ENCODE results near the gene MLPH. TPM values are rescaled to one million over a fixed set of nuclear protein-coding genes. Genes with fewer than 3 reads are reported as not detected.

Gene MLPH
- total RNA-seq, 1 donor from 2014 or later, result 394 TPM

DNA sequence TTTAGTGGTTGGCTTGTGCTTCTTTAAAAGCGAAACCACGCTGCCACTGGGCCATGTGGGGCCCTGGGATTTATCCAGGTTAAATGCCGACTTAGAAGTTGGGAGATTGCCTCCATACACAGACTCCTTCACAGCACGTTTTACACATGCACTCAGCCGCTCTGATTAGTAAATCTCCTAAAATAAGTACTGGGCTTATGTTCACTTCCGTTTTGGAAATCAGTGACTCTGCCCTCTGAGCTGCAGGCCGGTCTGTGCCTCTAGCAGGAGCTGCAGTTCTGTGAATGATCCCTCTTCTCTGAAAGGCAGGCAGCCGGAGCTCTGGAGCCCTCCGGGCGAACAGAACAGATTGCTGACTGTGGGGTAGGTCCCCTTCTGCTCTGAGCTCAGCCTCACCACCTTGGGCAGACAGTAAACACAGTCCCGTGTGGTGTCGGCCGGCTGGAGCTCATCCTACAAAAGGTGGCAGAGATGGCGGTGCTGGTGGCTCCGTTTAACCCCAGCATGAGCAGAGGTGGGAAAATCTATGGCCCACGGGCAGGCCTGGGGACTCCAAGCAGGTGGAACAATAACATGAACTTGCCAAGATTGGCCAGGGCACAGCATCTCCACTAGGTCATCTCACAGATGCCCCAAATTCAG, 113.3 kb downstream of the MLPH start:
- DNase-seq (no peak), ATAC-seq (peak; percentile 12 to 60)
- H3K4me1 ChIP-seq, result peaks cover 28% of the 10 kb centered on the region
- intact Hi-C loops (cut with DNase I), result no loop called here
- no peaks in the 10 kb centered on the region for H3K9me3 ChIP-seq
- H3K27ac ChIP-seq, result peak overlapping the region; percentile 61
- no peaks in the 10 kb centered on the region for H3K36me3 ChIP-seq
- TF ChIP-seq, protein P1, sequence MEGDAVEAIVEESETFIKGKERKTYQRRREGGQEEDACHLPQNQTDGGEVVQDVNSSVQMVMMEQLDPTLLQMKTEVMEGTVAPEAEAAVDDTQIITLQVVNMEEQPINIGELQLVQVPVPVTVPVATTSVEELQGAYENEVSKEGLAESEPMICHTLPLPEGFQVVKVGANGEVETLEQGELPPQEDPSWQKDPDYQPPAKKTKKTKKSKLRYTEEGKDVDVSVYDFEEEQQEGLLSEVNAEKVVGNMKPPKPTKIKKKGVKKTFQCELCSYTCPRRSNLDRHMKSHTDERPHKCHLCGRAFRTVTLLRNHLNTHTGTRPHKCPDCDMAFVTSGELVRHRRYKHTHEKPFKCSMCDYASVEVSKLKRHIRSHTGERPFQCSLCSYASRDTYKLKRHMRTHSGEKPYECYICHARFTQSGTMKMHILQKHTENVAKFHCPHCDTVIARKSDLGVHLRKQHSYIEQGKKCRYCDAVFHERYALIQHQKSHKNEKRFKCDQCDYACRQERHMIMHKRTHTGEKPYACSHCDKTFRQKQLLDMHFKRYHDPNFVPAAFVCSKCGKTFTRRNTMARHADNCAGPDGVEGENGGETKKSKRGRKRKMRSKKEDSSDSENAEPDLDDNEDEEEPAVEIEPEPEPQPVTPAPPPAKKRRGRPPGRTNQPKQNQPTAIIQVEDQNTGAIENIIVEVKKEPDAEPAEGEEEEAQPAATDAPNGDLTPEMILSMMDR (IDR thresholded peaks at IDR 0.05), result peak; percentile 27
- H3K4me3 ChIP-seq, result peak overlapping the region; percentile 4
- H3K27me3 ChIP-seq (ENCODE audit: low read depth), result no peaks in the 10 kb centered on the region

DNA sequence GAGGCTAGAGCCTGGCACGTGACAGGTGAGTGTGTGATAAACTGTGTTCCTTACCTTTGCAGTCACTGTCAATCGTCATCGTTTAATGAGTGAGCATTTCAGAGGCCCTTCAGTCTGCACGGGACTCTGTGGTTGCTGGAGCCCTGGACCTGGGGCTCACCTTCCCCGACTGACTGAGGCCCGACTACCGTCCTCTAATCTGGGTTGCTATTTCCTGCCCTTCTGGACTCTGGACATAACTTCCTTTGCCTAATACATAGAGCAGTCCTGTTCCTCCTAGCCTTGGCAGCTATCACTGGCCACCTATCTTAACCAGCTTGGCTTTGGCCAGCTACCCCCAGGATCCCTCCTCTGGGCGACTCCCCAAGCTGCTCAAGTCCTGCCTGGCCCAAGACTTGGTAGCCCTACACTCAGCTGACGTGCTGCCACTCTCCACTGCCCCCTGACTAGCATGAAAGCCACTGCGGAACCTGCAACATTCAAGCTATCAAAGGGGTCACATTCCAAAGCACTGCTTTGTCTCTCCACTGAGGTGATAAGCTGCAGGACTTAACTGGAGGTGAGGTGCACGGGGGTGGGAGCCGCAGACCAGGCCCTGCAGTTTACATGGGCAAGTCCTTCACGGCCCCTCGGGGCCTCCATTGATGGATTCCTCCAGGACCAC, 114.5 kb downstream of the MLPH start:
- intact Hi-C loops (cut with DNase I), result no loop called here
- DNase-seq, result no peak
- no peak for ATAC-seq
- no peak overlapping the region for H3K27ac ChIP-seq
- H3K27me3 ChIP-seq (ENCODE audit: low read depth), result no peaks in the 10 kb centered on the region
- TF ChIP-seq, protein P1 (IDR thresholded peaks at IDR 0.05), result no peak
- H3K9me3 ChIP-seq, result no peaks in the 10 kb centered on the region
- H3K4me1 ChIP-seq, result peaks cover 26% of the 10 kb centered on the region
- no peaks in the 10 kb centered on the region for H3K36me3 ChIP-seq
- no peak overlapping the region for H3K4me3 ChIP-seq

DNA sequence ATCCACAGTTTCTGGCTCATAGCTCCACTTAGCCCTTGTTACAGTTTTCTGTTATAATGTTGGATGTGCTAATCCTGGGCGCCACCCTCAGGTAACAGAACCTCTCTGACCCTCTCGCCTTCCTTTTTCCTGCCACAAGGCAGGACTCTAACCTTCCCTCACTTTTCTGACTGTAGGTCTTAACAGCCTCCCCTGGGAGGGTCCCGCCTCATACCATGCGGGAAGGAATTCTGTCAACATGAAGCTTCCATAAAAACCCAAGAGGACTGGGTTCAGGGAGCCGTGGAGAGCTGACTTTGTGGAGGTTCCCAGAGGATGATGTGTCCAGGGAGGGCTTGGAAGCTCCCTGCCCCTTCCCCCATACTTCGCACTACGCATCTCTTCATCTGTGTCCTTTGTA, 115.4 kb downstream of the MLPH start:
- TF ChIP-seq, protein P1 (IDR thresholded peaks at IDR 0.05), result no peak
- no peaks in the 10 kb centered on the region for H3K36me3 ChIP-seq
- no peak for ATAC-seq
- no peaks in the 10 kb centered on the region for H3K27me3 ChIP-seq (ENCODE audit: low read depth)
- no peaks in the 10 kb centered on the region for H3K9me3 ChIP-seq
- no peak overlapping the region for H3K4me3 ChIP-seq
- intact Hi-C loops (cut with DNase I), result no loop called here
- H3K27ac ChIP-seq, result no peak overlapping the region
- H3K4me1 ChIP-seq, result peaks cover 26% of the 10 kb centered on the region
- no peak for DNase-seq

DNA sequence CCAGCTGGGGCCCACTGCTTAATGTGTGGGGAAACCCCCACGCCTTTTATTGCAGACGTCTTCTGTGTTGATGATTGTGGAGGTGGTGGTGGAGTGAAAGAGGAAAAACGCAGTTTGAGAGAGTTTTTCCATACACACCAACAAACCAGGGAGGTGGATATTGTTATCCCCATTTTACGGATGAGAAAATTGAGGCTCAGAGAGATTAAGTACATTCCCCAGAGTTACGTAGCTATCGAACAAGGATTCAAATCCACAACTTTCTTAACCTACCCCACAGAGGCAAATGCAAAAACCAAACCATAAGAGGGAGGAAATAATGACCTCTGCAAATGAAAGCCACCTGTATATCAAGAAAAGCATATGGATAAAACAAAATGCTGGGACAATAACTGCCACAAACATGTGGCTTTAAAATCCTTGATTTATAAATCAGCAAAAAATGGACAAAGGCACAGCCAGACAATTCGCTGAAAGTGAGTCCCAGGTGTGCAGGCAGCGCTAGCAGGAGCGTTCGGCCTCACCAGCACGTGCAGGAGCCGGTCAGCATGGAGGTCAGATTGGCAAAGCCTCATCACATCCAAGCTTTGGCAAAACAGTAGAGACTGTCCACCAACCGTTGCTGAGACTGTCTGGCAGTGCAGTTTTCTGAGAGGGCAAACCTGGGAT, 116.1 kb downstream of the MLPH start:
- intact Hi-C loops (cut with DNase I), result no loop called here
- DNase-seq (no peak), ATAC-seq (no peak)
- Histone ChIP-seq H3K27ac (peak overlapping the region; percentile 75), H3K27me3 (ENCODE audit: low read depth) (no peaks in the 10 kb centered on the region), H3K4me1 (peaks cover 26% of the 10 kb centered on the region), H3K9me3 (no peaks in the 10 kb centered on the region), H3K4me3 (peak overlapping the region; percentile 10), H3K36me3 (no peaks in the 10 kb centered on the region)
- TF ChIP-seq, protein P1 (IDR thresholded peaks at IDR 0.05), result no peak

DNA sequence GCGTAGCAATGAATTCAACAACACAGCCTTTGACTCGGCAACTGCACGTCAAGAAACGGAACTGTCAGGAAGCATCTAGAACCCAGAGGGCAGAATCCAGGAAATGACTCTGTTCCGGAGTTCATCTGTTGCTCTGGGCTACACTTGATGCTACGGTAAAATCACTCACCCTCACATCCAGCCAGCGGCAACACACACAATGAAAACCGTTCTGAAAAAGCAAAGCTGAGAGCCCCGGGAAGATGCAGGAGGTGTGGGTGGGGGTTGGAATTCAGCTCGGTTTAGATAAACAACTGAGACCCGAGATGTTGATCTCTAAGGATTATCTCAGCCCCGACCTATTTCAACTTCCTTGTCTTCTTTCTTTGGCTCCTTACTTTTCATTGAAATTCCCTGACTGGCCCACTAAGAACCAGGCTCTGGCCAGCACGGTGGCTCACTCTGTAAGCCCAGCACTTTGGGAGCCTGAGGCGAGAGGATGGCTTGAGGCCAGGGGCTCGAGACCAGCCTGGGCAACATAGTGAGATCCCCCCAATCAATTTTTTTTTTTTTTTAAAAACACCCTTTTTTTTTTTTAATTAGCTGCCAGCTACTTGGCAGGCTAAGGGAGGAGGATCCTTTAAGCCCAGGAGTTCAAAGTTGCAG, 116.8 kb downstream of the MLPH start:
- Histone ChIP-seq H3K4me1 (peaks cover 26% of the 10 kb centered on the region), H3K9me3 (no peaks in the 10 kb centered on the region), H3K27ac (peak overlapping the region; percentile 75), H3K4me3 (peak overlapping the region; percentile 10), H3K27me3 (ENCODE audit: low read depth) (no peaks in the 10 kb centered on the region), H3K36me3 (no peaks in the 10 kb centered on the region)
- DNase-seq (no peak), ATAC-seq (peak; percentile 70 to 77)
- TF ChIP-seq, protein P1 (IDR thresholded peaks at IDR 0.05), result no peak
- intact Hi-C loops (cut with DNase I), result no loop called here

Data from lower lobe of right lung (tissue), 2 donors.